Stimulated activated CD4-positive, alpha-beta T cell treated with anti-CD3 and anti-CD28 coated beads, Interleukin-4, amount 100 ng/mL, for 1 hour (primary cell): ENCODE results near the gene OPCML.

Experiments used
- DNase-seq: peaks from one replicate; pipeline ENCODE4 v3.0.0-alpha.2; 2020

Gene OPCML

DNA sequence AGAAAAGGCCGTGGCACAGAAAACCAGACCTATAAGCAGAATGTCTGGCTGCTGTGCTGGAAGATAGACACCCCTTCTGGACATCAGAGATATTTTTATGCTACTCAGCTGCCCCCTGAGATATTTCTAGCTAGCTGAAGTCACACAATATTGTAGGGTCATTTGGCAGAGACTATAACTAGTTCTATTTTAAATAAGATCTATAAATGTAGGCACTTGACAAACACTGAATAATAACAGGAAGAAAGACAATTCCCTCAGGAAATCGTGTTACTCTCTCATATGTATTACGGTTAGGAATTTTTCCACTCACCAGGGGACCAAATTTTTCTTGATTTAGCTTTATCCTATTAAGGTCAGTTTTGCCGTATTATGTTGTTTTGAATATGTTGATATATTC is 845.4 kb downstream of the OPCML start:
- no peak for DNase-seq

DNA sequence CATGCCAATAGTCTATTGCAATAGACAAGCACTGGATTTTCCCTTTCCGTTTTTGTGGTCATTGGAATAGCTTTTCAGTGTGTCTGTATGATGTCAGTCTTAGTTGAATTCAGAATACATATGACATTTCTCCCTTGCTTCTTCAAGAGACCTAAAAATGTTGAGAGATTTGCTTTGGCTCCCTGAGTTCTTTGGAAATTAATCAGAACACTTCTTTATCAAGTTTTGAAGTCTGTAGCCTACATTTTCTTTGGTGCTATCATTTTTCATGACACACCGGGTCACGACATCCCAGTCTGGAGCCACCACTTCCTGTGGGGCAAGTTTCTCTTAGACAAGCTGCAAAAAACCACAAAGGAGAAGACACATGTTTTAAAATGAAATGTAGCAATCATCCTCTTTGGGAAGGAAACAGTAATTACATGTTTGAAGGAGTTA is 847.1 kb downstream of the OPCML start:
- no peak for DNase-seq

DNA sequence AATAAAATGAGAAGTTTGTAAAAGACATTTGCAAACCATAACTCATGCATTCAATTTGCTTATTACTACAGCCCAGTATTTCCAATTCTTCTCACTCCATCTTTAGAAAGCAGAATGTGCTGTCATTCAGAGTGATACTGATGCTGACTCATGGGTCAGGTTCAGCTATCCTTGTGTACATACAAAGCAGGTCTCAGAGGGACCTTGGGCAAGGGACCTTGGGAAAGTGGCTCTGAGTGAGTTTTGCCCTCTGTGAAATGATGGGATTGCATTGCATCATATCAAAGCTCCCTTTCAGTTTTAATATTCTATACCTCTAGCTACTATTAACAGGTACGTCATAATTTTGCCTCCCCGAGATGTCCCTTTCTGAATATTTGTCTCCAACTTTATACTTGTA is 848.7 kb downstream of the OPCML start:
- no peak for DNase-seq

DNA sequence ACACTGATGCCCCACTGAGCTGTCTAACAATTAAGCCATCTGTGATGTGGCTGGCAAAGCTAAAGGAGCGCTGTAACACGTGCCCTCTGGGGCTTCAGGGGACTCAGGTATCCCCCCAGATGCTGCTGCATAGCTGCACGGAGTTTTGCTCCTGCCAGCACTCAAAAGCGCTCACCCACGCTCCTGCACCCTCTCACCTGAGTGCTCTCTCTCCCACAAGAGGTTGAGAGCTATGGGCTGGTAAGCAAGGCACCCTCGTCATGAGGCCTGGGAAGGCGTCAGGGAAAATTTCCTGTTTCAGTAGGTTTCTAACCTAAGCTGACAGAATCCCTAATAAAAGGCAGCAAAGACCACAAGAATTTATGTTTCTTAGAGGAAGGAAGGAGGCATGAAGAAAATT is 850.3 kb downstream of the OPCML start:
- no peak for DNase-seq

DNA sequence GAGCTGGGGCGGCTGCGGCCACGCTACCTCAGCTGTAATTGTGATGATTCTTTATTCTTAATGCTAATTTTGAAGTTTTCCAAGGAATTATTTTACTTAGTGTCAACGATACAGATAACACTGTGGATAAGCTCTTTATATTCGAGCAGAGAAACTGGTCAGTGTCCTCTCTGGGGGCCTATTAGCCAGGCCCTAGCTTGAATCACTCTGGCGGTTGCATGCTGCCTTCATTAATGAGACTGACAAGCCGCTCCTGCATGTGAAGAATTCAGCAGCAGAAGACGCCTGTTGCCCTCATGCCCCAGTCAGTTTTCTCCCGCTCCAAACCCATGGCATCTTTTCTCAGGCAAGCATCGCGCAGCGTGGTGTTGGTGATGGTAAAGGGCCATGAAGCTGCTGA is 851.7 kb downstream of the OPCML start:
- no peak for DNase-seq

DNA sequence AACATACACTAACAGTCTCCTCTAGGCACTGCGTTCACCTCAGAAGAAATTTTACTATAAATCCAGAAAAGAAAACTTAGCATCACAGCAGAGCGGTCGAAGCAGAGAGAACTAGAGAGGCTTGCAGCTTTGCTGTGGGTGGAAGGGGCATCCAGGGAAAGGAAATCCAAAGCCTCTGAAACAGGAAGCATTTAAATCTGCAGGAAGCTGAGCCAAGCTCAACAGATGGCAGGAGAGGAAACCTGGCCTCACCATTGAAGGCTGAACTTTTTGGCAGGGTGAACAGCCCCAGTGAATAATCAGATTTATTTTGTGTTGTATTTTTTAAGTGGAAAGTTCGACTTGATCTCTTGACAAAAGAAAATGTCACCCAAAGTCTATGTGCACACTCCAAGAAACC is 858.1 kb downstream of the OPCML start:
- DNase-seq = no peak

DNA sequence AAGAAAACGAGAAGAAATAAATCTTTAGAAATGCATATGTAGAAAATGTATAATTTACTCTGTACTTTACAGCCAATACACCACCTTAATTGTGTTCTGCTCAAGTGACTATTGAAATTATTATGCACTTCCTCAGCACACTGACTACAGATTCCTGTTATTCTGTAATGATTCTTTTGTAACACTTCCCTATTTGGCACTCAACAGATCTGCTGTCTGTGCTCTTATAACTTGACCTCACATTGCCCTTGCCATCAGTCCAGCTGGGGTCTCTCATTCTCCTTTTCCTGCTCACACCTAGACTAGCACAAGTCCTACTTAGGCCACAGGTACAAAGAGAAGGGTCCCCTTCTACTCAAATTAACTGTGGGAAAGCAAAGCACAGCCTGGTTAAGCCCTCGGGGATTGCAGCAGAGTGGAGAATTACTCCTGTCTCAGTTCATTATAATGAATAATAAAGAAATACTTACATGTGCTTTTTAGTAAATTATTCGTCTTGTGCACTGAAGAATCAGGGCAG is 860.4 kb downstream of the OPCML start:
- DNase-seq = no peak

DNA sequence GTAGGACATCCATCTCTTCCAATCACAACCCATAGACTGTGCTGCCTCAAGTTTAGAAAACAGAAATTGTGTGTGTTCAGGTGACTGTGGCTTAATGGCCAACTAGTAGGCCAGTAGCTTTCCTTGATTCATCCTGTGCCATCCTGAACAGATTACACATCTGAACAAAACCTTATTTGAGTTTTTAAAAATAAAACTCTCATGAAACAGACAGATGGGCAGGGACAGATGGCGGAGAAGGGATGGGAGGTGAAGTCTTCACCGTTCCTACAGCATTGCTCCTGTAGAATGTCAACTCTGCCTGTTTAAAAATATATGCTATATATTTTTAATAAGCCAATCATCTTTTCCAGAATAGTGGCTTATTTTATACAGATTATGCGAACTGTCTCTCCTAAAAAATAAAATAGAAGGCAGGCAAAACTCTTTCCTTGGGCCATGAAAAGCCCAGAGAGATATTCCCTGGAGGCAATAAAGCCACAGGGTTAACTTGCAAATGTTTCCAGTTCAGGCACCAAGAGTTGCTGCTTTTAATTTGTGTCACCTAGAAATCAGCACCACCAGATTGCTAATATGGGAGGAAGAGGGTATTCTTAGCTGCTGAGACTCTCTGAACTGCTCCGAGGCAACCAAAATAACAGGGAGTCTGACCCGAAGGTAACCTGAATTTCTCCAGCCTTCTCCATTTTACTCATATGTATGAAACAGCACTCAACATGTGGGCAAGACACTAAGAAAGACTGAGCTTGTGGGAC is 861.2 kb downstream of the OPCML start:
- no peak for DNase-seq

DNA sequence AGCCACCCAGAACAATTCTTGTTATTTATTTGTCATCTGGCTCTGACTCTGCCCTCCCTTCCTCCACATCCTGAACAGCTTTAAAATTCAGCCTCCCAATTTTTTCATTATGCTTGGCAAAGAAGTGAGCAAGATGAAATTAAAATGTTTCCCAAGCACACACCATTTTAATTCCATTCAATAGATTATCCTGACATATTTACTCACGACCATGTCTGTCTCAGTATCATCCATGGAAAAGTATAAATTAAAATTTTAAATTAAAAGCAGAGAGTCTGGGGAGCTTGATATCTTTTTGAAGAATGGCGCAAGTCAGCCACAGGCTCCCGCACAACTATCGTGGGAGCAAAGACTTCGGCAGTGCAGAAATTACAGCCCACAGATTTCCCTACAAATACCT is 862.4 kb downstream of the OPCML start:
- DNase-seq = no peak

DNA sequence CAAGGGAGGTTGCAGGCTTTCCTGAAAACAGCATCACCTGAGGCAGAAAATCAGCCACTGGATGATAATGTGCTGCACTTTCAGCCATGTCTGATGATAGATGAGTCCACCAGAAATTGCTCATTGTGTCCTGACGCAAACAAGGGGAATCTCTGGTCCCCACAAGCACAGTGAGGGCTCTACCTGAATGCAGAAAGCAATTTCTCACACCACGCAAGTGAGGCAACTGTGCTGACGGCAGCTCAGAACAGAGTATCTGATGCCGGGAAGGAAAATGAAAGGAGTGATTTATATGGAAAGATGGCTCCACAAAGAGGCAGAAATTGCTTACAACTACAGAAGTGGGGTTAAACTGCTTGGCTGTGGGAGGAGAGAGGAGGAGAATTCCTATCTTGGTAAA is 867.1 kb downstream of the OPCML start:
- no peak for DNase-seq

DNA sequence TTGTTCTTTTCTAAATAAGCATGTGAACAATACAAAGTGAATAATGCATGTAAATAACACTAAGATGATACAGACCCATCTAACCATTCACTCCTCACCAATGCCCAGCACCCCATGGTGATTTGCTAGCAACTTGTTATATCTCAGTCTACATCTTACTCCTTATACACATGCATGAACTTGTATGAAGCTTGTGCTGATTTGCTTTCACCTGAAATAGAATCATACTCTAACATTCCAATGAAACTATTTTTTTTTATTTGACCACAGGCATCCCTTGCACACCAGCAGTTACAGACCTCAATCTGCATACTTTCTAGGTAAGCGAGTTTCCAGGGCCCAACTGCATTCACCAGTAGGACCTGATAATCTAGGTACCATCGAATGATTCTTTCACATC is 873.6 kb downstream of the OPCML start:
- DNase-seq = no peak

DNA sequence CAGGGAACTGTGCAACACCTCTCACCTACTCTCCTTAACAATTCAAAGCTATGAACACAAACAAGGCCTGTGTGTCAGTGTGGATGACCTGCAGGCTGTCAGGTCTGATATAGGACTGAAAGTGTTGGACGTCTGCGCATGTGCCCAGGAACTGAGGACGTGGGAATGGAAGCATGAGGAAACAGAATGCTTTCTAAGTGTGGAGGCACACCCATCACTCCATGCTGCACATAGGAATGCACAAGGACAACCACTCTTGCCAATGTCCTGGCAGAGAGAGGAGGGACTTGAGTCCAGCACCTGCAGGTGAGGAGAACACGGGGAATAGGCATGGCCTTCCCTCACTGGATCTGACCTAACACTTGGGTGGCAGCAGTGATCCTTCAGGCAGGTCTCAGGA is 874.3 kb downstream of the OPCML start:
- no peak for DNase-seq

DNA sequence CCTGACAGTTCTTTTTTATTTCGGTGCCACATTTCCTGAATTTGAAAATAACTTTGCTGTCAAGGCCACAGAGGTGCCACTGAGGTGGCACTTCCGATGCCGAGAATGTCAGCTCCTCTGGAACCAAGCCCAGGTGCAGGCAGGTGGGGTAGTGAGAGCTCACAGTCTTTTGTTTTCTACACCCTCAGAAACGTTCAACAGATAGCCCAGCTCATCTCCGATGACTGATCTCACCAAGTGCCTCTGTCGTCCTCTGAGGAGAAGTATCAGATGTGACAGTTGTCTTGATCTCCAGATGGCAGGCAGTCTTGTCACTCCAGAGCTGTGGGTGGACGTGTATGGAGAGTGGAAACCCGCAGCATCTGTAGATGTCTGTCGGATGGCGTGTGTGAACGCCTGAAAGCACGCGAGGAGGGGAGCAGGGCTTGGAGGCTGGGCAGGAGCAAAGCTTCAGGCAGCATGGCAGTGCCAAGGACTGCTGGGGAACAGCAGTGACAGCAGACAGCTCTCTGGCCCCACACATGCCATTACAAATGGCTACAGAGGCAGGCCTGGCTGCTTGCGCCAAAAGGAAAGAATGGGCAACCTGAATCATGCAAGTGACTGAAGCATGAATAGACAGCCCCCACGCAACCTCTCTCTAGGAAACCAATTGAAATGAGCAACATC is 877.0 kb downstream of the OPCML start:
- no peak for DNase-seq

DNA sequence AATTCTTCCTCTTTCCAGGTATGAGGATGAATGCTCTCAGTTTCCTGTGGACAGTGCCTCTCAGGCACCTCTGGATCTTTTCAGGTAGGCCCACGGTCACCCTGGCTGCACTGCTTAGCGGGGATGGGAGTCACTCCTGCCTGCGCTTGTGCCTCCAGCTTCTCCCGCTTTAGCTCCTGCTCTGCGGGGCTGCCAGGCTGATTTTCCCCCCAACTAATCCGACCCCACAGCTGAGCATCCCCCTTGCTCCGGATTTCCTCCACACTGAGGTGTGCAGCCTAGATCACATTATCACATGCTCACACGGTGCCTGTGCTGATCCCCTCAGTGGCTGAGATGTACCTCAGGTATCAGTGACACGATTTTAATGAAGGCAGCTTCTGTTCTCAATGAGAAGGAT is 879.1 kb downstream of the OPCML start:
- no peak for DNase-seq

DNA sequence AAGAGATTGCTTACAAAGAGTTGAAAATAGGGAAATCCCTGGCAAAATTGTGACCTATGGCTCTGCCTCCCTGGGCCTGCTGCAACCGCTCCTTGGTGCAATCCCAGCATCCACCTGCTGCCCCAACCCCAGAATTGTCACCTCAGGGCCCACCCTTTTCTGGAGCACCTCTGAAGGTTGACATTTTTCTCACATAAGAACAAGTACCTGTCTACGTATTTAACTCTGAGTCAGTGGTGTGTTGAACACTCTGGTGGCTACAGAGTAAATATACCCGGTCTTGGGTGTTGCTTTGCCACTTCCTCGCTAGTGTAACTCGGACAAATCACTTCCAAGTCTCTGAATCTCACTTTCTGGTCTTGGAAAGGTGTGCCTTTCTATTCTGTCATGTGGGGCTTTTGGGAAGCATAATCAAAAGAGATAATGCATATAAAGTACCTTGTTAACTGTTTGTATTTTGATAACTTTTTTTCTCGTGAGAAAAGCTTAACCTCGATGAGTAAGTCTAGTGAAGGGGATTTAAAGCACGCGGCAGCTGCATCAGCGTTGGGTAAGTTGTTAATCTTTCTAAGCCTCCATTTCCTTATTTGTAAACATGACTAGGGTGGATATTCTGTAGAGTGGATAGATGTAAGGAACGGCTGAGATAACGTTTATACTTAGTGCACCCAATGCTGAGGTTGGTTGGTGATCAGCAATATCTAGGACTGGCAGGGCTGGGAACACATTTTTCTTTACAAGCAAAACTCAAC is 881.2 kb downstream of the OPCML start:
- DNase-seq = no peak

DNA sequence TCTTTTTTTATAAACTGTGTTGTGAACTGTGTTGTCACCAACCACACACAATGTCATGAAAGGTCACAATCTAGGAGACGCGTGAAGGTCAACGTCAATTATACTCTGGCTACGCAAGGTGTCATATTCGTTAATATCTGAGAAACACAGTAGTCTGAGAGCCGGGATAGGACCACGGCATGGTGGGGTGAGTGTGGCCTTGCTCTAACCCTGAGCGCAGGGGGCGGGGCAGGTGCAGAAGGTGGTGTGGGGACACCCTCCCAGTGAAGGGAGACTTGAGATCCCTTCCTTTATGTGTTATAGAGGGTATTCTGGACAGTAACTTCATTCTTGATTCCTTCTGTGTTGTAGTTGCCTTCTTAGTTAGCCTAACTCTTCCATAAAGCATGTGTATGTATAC is 883.0 kb downstream of the OPCML start:
- no peak for DNase-seq

DNA sequence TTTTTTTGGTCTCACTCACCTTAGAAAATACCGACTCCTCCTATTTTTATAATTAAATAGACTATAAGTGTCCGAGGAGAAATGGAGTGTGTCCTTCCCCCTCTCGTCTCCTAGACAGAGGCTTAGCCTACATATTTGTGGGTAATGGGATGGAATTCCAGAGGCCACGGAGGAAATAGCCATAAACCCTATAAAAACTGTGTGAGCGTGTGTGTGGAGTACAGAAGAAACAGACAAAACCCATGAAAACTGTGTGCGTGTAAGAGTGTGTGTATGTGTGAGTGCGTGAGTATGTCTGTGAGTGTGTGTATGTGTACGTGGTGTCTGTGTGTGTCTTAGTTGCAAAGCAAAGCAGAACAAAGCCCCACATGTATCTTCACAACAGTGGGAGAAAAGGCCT is 883.5 kb downstream of the OPCML start:
- no peak for DNase-seq

DNA sequence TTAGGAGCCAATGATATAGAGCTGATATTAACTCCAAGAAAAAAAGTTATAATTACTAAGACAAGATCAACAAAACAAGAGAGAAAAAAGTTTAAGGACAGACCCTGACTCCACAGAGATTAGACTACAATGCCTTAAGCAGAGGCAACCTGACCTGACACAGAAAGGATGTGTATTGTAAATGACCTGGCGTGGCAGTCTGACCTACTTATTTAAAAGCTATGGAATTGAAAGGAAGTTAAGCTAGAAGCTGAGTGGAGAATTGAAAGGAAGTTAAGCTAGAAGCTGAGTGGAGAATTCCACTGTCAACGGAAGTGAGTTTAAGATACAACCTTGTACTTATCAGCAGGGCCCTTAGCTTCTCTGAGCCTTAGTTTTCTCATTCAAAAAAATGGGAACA is 885.4 kb downstream of the OPCML start:
- no peak for DNase-seq

DNA sequence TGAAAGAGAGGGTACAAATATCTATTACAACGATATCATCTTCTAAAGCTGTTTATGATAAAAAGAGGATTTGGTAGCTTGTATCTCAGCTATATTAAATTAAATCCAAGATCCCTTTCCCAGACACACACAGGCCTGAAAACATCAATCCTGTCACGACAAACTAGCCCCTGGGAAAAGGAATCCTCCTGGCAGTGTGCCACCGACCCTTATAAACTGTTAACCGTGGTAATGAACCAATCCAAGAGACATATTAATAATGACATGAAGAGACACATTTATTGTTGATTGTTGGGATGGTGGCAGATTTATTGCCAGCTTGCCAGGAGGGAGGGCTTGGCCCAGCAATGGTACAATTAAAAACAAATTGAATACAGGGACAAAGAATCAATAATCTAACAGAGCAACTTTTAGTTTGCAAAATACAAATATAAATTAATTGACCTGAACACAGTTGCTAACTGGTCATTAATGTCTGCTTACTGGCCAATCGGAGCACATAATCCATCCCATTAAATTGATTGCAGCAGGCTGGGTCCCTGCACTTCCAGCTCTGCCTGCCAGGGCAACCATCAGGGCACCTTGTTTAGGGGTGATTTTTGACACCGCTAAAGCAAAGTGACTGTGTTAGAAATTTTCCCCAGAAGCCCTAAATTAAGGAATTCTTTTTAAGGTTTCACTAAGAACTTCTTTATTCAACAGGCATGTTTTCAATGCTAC is 887.6 kb downstream of the OPCML start:
- DNase-seq = no peak

DNA sequence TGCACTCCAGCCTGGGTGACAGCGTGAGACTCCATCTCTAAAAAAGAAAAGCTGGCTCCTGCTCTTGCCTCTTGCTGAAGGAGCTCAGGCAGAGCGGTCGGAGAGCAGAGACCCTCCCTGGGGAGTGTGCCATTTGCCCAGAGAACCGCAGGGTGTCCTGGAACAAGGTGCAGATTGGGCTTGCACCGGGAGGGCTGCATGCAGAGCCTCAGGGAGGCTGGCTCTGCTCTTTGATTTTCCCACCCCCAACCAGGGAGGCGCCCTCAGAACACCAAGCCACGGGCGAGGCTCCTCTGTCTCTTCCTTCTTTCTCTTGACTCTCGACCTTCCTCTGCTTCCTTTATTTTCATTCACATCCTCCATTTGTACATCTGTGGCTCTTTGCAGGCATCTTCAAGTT is 889.1 kb downstream of the OPCML start:
- no peak for DNase-seq

DNA sequence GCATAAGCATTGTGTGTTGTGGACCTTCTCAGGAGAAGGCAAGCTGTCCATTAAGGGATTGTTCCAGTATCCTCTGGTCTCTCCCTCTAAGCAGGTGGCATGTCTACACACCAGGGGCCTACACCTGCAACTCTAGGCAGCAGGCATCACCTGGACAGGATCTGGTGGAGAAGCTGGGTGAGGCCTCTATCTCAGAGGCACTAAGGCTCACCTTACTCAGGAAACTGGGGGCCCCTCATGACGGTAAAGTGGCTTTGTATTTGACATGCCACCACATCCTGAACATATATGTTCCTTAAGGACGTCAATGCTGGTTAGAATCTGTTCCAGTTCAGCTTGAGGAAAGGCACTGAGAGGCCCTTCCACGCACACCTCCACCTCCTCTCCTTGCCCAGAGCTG is 891.3 kb downstream of the OPCML start:
- DNase-seq = no peak

DNA sequence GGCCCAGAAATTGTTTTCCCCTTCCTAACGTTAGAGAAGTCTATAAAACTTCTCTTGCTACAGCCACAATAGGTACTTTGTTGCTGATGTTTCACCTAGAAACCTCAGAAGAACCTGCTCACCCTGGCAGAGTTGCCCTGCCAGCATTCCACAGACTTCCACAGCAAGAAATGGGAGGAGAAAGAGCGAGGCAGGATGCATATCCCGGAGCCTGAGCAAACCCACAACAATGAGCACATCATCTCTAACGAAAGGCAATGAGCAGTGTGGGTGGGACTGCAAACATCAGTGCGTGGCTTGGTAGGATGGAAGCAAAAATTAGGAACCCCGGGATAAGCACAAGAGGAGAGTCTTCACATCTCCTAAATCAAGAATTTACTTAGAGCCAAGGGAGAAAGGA is 892.3 kb downstream of the OPCML start:
- no peak for DNase-seq

DNA sequence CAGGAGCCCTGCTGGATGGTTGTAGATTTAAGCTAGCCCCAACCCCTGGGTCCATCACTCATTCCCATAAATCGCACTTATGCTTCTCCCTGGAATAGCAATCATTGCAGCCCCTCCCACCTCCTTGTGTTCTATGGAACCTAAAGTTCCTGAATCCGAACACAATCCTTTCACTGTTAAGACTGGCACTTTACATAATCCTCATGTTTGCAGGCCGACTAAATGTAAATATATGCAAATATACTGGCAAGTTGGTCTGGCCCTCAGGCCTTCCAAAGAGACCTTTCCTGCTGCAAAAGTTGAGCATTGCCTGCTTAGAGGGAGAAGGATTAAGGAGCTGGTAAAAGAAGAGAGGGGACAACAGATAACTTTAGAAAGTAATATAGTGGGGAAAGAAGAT is 892.9 kb downstream of the OPCML start:
- DNase-seq = no peak
